GM19023 (cell line): ENCODE measurements around the gene GPR161.
A peak's percentile ranks its signal among the peaks of the same experiment; 100 is the strongest.
"Not testable (repeated sequence)": the region's sequence is repeated elsewhere in the genome, so short reads cannot be mapped to it uniquely, and the experiment has no call there.

Source experiments
- ATAC-seq: cut with Tn5 transposase; IDR thresholded peaks from one replicate; pipeline ENCODE4 v1.9.1; 2021; ENCODE audit warnings: mild to moderate bottlenecking, moderate library complexity; ENCODE audit not compliant: unreplicated experiment

GPR161 gene

GRCh38 chr1:168089326-168089978 is 47.3 kb downstream of the GPR161 start:
- no peak for ATAC-seq

GRCh38 chr1:168088511-168089325 is 48.0 kb downstream of the GPR161 start:
- no peak for ATAC-seq

GRCh38 chr1:168087696-168088095 is 49.0 kb downstream of the GPR161 start:
- ATAC-seq: no peak

- ATAC-seq: no peak
Observed at GRCh38 chr1:168086438-168086837, 50.3 kb downstream of the GPR161 start.

GRCh38 chr1:168085401-168085872 is 51.3 kb downstream of the GPR161 start:
- ATAC-seq: no peak

GRCh38 chr1:168084396-168085231 is 52.1 kb downstream of the GPR161 start:
- no peak for ATAC-seq

- no peak for ATAC-seq
Observed at GRCh38 chr1:168083456-168084325, 53.0 kb downstream of the GPR161 start.

GRCh38 chr1:168082008-168082876 is 54.5 kb downstream of the GPR161 start:
- ATAC-seq: peak; percentile 92

GRCh38 chr1:168081373-168082007 is 55.2 kb downstream of the GPR161 start:
- no peak for ATAC-seq

GRCh38 chr1:168079761-168080160 is 57.0 kb downstream of the GPR161 start:
- no peak for ATAC-seq

GRCh38 chr1:168069384-168069783 is 67.3 kb downstream of the GPR161 start:
- no peak for ATAC-seq

- no peak for ATAC-seq
Observed at GRCh38 chr1:168065506-168065905, 71.2 kb downstream of the GPR161 start.

- ATAC-seq: no peak
Observed at GRCh38 chr1:168064216-168064615, 72.5 kb downstream of the GPR161 start.

- ATAC-seq: no peak
Observed at GRCh38 chr1:168057921-168058320, 78.8 kb downstream of the GPR161 start.

- ATAC-seq: no peak
Observed at GRCh38 chr1:168057355-168057754, 79.4 kb downstream of the GPR161 start.

- not testable (repeated sequence) for ATAC-seq
Observed at GRCh38 chr1:168056152-168056551, 80.6 kb downstream of the GPR161 start.

GRCh38 chr1:168054117-168054516 is 82.6 kb downstream of the GPR161 start:
- ATAC-seq: no peak

GRCh38 chr1:168053681-168054080 is 83.0 kb downstream of the GPR161 start:
- no peak for ATAC-seq

- ATAC-seq: no peak
Observed at GRCh38 chr1:168050880-168051279, 85.8 kb downstream of the GPR161 start.
